GM21423 (cell line): Measurements from ENCODE around the gene NUP93.
"Not testable (repeated sequence)": the region's sequence is repeated elsewhere in the genome, so short reads cannot be mapped to it uniquely, and the experiment has no call there.

Experiments used
- ATAC-seq: cut with Tn5 transposase; IDR thresholded peaks from one replicate; pipeline ENCODE4 v1.9.1; 2021; ENCODE audit warnings: mild to moderate bottlenecking, moderate library complexity; ENCODE audit not compliant: unreplicated experiment

The NUP93 gene

GRCh38 chr16:56864960-56865359 is 135.0 kb downstream of the NUP93 start, which contains the start of gene SLC12A3:
Gene SLC12A3, plus strand, starts transcription at chr16:56865207. Its CDS starts 29 bp downstream, at chr16:56865236.
- ATAC-seq = no peak

GRCh38 chr16:56865394-56866062 is 135.6 kb downstream of the NUP93 start:
- ATAC-seq = no peak

- ATAC-seq = no peak
Observed at GRCh38 chr16:56866955-56867830, 137.3 kb downstream of the NUP93 start.

- no peak for ATAC-seq
Observed at GRCh38 chr16:56868175-56868574, 138.2 kb downstream of the NUP93 start.

- not testable (repeated sequence) for ATAC-seq
Observed at GRCh38 chr16:56868766-56869165, 138.8 kb downstream of the NUP93 start.

GRCh38 chr16:56869513-56870275 is 139.8 kb downstream of the NUP93 start:
- no peak for ATAC-seq

GRCh38 chr16:56870276-56870888 is 140.5 kb downstream of the NUP93 start:
- ATAC-seq = no peak

- ATAC-seq = peak; percentile 58
Observed at GRCh38 chr16:56871172-56871593, 141.3 kb downstream of the NUP93 start.

GRCh38 chr16:56872863-56873391 is 143.0 kb downstream of the NUP93 start:
- no peak for ATAC-seq

- ATAC-seq = no peak
Observed at GRCh38 chr16:56874800-56875199, 144.9 kb downstream of the NUP93 start.

- no peak for ATAC-seq
Observed at GRCh38 chr16:56876048-56876447, 146.1 kb downstream of the NUP93 start.

GRCh38 chr16:56877486-56878182 is 147.7 kb downstream of the NUP93 start:
- no peak for ATAC-seq

GRCh38 chr16:56878282-56878854 is 148.4 kb downstream of the NUP93 start:
- no peak for ATAC-seq

- ATAC-seq = no peak
Observed at GRCh38 chr16:56879276-56879675, 149.3 kb downstream of the NUP93 start.

GRCh38 chr16:56880176-56880575 is 150.2 kb downstream of the NUP93 start:
- no peak for ATAC-seq

- ATAC-seq = no peak
Observed at GRCh38 chr16:56880685-56881084, 150.8 kb downstream of the NUP93 start.

- no peak for ATAC-seq
Observed at GRCh38 chr16:56882077-56882800, 152.3 kb downstream of the NUP93 start.

- no peak for ATAC-seq
Observed at GRCh38 chr16:56883586-56883985, 153.7 kb downstream of the NUP93 start.

- no peak for ATAC-seq
Observed at GRCh38 chr16:56884026-56884582, 154.2 kb downstream of the NUP93 start.
